Glomerular visceral epithelial cell (primary cell): ENCODE results near the gene SCGB3A1.

ENCODE experiments used
- DNase-seq: peaks from one replicate; pipeline ENCODE4 v3.0.0-alpha.2; 2016; ENCODE audit errors: extremely low spot score

SCGB3A1 gene

GRCh38 chr5:180586870-180587269 lies 4.4 kb downstream of the SCGB3A1 start:
- DNase-seq, result no peak

DNA sequence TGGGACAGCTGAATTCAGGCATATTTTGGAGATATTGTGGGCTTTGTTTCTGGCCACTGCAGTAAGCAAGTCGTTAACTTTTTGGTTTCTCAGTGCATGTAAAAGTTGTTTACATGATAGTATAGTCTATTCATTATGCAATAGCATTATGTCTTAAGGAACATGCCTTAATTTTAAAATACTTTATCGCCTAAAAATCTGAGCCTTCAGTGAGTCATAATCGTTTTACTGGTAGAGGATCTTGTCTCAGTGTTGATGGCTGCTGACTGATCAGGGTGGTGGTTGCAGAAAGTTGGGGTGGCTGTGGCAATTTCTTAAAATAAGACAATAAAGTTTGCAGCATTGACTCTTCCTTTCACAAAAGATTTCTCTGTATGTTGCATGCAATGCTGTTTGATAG lies 5.1 kb downstream of the SCGB3A1 start:
- no peak for DNase-seq

- DNase-seq, result no peak
These were observed 7.6 kb downstream of the SCGB3A1 start for GRCh38 chr5:180583738-180584137.

DNA sequence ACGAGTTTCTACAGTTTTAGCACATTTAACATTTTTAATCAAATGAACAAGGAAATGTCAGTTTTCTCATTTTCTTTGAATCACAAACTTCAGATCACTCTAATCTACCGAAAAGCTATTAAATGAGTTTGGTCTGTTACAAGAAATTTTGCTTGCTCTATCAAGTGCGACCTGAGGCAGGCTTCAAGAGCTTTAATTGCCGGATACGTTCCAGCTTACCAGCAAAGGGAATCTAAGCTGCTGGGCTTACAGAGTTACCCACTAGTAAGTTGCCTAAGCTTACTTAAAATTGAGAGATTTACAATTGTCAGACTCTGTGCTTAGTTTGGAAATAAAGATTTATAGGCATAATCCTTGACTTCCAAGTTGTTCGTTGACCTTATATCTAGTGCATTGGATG lies 10.6 kb downstream of the SCGB3A1 start:
- no peak for DNase-seq

DNA sequence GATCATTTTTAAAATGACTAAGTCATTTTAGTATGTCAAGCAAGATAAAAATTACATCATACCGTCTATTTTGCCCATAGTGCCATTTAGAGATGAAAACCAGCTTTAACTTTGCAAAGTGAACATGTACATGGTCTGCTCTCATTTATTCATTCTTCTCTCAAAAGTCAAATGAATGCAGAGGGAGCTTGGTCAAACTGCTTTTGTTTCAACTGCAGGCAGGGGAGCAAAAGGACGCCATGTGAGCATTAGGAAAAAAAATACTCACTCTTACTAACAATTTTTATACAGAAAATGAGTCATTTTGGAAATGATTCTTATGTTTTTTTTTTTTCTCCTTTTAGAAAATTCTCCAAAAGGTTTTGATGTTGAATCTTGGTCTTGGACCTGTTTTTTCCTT lies 15.7 kb downstream of the SCGB3A1 start:
- DNase-seq, result no peak

GRCh38 chr5:180568914-180569313 lies 22.4 kb downstream of the SCGB3A1 start:
- no peak for DNase-seq

DNA sequence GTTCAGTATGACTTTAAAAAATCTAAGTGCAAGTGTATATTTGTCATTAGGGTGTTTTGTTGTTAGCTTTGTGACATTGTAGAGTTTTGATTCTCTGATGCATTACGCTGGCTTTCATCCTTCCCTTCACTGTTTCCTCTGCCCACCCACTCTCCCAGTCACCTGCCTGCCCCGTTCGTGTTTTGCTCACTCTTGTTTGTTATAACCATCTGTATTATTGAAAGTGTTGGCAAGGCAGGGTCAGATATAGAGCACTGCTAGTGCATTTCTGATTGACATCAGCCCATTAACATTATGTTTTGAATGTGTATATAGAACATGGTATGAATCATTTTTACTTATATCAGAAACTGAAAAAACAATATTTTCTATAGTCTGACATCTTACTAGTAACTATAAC lies 27.3 kb downstream of the SCGB3A1 start:
- no peak for DNase-seq

DNA sequence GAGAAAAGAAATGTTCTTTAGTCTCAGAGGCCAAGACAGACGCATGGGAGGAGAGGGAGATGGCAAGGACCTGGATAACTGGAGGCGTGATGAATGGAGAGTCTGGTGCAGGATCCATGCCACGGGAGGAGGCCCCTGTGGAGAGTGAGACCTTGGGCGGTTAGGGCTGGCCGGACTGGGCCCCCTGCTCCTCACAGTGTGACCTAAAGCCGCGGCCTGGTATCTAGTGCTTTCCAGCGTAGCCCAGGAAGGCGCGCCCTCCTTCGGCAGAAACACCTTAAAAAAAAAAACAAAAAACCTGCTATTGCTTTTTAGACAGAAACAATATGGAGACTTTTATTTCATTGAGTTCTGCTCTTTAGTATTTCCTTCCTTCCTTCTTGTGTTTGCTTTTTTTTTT lies 33.1 kb downstream of the SCGB3A1 start:
- DNase-seq, result no peak

GRCh38 chr5:180557217-180557809 lies 34.0 kb downstream of the SCGB3A1 start:
- DNase-seq, result no peak

DNA sequence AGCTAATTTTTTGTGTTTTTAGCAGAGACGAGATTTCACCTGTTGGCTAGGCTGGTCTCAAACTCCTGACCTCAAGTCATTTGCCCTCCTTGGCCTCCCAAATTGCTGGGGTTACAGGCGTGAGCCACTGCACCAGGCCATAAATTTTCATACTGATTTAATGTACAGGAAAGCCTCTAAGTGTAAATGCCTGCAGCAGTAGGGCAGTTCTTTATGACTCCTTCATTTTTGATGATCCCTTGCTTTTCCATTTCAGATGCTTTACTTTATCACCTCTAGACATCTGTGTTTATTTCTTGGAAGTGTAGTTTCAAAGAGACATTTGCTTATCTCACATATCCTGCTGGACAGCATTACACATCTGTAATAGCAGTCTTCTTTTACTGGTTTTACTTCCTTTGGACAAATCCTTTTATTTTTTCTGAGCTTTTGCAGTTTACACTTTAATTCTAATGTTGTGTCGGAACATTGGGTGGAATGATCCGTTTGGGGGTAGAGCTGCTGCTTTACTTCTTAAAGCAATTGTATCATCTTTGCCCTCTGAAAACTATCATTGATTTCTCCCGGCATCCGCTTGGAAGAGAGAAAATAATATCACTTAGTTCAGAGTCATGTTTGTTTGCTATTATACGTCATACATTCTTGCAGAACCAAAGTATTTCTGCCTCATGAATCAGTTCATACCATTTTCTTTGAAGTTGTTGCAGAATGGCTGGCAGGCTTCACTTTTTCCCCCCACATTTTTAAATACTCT lies 36.0 kb downstream of the SCGB3A1 start:
- DNase-seq, result no peak

DNA sequence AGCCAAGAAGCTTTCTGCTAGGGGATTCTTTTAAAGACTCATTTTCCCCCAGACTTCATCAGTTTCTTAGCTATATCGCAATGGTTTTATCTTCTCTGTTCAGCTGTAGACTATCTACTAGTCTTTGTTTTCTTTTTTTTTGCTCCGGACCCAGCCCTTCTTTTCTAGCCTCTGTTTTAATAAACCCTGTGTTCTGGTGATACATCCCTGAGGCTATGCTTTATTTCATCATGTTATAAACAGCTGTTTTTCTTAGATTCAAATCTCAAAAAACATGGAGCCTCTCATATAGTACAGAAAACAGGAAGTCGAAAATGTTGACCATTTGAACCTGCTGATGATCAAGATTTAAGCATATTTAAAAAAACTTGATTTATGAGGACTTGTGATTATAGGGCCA lies 37.8 kb downstream of the SCGB3A1 start:
- DNase-seq, result no peak

GRCh38 chr5:180548563-180548962 lies 42.7 kb downstream of the SCGB3A1 start:
- no peak for DNase-seq

DNA sequence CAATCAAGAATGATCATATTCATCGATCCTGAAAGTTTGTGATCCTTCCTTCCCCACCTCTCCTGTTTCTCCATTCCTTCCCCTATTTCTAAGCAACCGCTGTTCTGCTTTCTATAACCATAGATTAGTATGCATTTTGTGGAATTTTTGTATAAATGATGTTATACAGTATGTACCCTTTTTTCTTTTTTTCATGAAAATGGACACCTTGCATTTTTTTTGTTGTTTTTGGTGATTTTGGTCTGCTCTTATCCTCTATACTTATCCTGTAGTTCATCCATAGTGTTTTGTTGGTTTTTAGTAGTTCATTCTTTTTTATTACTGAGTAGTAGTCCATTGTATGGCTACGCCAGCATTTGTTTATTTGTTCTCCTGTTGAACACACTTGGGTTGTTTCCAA lies 46.1 kb downstream of the SCGB3A1 start:
- DNase-seq, result no peak

DNA sequence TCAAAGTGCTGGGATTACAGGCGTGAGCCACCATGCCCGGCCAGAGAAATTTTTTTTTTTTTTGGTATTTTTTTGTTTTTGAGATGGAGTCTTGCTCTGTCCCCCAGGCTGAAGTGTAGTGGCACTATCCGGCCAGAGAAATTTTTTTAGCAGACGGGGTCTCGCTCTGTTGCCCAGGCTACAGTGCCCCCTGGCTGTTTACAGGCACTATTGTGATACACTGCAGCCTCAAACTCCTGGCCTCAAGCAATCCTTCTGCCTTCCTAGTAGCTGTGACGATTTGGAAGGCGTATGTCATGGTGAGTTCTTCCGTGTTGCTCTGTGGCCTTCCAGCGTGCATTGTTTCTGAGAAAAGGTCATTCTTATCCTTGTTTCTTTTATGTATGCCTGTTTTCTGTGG lies 49.6 kb downstream of the SCGB3A1 start:
- no peak for DNase-seq
